Coronary artery (tissue), 2 donors: ENCODE results near the gene MARCHF9.

Experiments
- DNase-seq: peaks from one replicate; pipeline ENCODE4 v3.0.0-alpha.2; 2017; ENCODE audit warnings: low spot score
- H3K27ac ChIP-seq, 2 donors: fragments of 200-600 bp; sonication (generic); one replicate each; pipeline ENCODE4 v1.5.1; 2016 to 2019
- H3K4me3 ChIP-seq: fragments of 200-600 bp; sonication (generic); 2 replicates; pipeline ENCODE4 v1.5.1; 2016; ENCODE audit warnings: mild to moderate bottlenecking, moderate library complexity
- CTCF ChIP-seq: fragments of 200-600 bp; sonication (generic); IDR thresholded peaks from one replicate; pipeline ENCODE4 v1.5.1; 2019; ENCODE audit warnings: antibody characterized with exemption

The MARCHF9 gene

GRCh38 chr12:57726884-57727757 is 27.8 kb upstream of the MARCHF9 start:
- Histone ChIP-seq H3K27ac (peak overlapping the region in 1 of 2 donors; percentile 84), H3K4me3 (peak overlapping the region; percentile 93)
- no peak for DNase-seq
- TF ChIP-seq CTCF, result no peak

- DNase-seq, result no peak
- TF ChIP-seq CTCF, result no peak
- Histone ChIP-seq H3K27ac (no peak overlapping the region), H3K4me3 (no peak overlapping the region)
Observed at GRCh38 chr12:57727758-57728395, 27.0 kb upstream of the MARCHF9 start.

DNA sequence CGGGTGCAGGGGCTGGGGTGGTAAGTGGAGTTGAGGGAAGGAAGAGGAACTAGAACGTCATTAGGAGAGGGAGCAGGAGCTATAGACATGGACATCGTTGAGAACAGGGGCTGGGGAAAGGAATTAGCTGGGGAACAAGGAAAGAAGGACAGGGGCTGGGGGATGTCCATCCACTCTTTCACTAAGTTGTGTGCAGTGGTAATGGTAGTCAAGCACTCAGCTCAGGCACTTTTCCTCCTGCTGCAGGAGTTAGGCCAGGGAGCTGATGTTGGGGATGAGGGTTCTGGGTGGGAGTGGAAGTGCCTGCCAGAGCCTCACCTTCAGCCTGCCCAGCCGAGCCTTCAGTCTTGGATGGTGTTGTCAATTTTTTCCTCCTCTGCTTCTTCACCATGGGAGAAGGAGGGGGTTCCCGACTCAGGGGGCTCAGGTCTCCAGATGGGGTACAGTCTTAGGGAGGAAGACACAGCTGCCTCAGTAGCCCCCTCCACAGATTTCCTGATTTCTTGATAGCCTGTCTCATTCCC is 25.5 kb upstream of the MARCHF9 start:
- no peak for TF ChIP-seq CTCF
- DNase-seq, result no peak
- Histone ChIP-seq H3K4me3 (no peak overlapping the region), H3K27ac (no peak overlapping the region)

DNA sequence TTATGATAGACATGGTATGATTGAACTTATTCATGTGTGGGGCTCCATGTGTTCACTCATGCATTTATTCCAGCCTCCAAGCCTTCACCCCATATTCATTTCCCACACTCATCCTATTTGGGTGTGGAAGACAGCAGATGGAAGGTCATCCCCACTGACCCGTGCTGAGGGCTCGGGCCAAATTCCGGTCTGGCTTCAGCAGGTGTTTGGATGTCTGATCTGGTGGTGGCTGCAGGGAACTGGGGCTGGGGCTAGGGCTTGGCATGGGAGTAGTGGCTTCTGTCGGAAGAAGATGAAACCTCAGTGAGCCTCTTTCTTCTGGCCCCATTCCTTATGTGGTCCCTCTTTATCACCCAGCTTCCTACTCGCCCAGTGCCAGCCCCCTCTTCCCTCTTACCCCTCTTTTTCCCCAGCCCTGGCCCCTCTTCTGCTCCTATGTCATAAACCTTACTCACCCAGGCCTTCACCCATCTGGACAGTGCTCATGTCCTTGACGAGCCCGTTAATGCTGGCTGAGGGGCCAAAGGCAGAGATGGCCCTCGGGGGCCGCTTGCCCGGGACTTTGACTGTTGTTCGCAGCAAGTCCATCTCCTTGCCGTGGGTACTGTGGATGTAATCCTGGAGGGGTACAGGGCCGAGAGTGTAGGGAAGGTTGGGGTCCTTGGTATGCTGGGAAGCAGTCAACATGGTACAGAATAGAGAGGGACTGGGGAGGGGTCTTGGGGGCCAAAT is 24.4 kb upstream of the MARCHF9 start:
- TF ChIP-seq CTCF, result no peak
- H3K27ac ChIP-seq, result no peak overlapping the region
- no peak overlapping the region for H3K4me3 ChIP-seq
- no peak for DNase-seq

DNA sequence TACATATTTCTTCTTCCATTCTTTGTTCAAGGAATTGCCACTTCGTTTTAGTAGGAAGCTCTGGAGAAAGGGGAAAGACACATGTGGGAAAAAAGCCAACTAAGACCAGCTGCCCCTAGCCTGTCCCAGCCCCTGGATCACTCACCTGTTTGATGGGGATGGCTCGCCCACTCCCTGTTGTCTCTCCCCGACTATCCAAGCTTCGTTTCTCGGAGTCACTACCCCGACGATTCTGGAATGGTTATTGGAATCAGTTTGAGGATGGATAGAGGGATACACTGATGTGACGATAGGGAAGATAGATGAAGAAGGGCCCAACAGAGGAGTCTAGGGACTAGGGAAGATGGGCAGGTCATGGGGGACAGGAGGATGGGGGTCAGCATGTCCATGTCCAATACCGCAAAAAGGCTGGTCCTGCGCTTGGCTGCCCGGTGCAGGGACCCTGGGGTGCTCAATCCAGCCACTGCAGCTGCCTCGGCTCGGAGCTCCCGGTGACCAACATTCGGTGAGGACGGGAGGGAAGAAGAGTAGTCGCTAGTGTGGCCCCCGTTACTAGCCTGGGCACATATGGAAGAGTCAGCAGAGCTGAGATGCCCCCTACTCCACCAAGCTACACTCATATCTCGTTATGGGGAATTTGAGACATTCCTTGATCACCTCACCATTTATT is 23.4 kb upstream of the MARCHF9 start:
- no peak overlapping the region for H3K4me3 ChIP-seq
- no peak for TF ChIP-seq CTCF
- no peak for DNase-seq
- no peak overlapping the region for H3K27ac ChIP-seq

DNA sequence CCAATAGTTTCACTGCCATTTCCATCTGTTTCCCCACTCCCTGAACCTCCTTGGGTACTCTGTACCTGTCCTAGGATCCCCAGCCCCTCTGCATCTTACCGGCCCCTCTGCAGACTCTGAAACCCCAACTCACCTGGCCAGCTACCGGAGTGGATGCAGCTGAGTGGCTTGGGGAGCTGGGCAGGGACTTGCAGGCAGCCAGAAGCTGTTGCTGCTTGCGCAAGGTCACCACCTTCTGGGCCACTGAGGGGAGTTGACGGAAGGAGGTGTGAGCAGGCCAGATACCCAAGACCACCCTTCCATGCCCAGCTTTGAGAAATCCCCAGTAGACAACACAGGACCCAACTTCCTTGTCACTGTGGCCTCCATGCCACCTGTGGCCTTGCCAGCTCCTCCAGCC is 22.6 kb upstream of the MARCHF9 start:
- no peak for DNase-seq
- H3K27ac ChIP-seq, result no peak overlapping the region
- TF ChIP-seq CTCF, result no peak
- no peak overlapping the region for H3K4me3 ChIP-seq
